GM18951 (cell line): ENCODE results near the gene FRMD4B.

Experiments used
- POLR2A ChIP-seq: IDR thresholded peaks from 4 replicates; pipeline ENCODE4 v1.6.1; 2011; ENCODE audit warnings: mild to moderate bottlenecking; ENCODE audit not compliant: insufficient read length, insufficient read depth; ENCODE audit errors: extremely low read depth
- in situ Hi-C: fragments of 300-500 bp; cut with MboI; formaldehyde crosslinking; loops from one replicate; pipeline ENCODE4 v1.12.0; 2022; ENCODE audit warnings: low sequenced_read_pairs, mixed read lengths, inconsistent platforms; ENCODE audit not compliant: unreplicated experiment

FRMD4B gene

GRCh38 chr3:69370156-69370883 is 15.6 kb downstream of the FRMD4B start:
- in situ Hi-C loops = no loop called here
- no peak for TF ChIP-seq POLR2A

GRCh38 chr3:69368129-69368741 is 17.7 kb downstream of the FRMD4B start:
- no peak for TF ChIP-seq POLR2A
- in situ Hi-C loops = no loop called here

GRCh38 chr3:69367586-69367985 is 18.3 kb downstream of the FRMD4B start:
- TF ChIP-seq POLR2A = no peak
- in situ Hi-C loops = no loop called here

DNA sequence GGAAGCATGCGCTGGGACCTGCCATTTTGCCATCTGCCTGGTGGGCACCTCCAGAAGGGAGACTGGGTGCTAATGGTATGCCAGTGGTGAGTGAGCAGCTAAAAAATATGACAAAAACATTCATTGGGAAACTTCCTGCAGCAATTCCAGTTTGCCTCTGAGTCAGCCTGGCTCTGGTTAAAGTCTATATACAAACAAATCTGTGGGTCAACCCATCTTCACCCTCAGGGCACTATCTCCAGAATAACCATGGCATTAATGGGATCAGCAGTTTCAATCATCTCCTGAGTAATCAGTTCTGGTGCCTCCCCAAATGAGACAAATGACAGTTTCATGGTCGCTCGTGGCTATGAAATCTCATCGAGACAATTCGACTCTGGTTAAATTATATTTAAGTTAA is 21.5 kb downstream of the FRMD4B start:
- no peak for TF ChIP-seq POLR2A
- in situ Hi-C loops = no loop called here

DNA sequence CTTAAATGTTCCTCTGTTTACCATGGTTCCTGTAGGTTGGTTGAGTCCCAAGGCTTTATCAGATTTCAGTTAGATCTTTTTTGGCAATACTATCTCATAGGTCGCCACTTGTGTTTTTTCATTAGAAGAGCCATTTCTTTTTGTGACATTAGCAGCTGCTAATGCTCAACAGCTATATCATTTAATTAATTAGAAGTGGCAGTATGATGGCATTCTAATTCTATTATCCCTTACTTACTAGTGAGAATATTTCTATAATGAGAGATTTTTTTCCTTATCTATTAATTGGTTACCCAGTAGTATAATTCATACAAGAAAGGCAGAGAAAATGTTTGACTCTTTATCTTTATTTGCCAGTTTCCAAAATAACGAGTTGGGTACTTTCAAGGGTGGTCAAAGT is 25.2 kb downstream of the FRMD4B start:
- TF ChIP-seq POLR2A = no peak
- in situ Hi-C loops = no loop called here

GRCh38 chr3:69359916-69360315 is 26.0 kb downstream of the FRMD4B start:
- in situ Hi-C loops = no loop called here
- no peak for TF ChIP-seq POLR2A

DNA sequence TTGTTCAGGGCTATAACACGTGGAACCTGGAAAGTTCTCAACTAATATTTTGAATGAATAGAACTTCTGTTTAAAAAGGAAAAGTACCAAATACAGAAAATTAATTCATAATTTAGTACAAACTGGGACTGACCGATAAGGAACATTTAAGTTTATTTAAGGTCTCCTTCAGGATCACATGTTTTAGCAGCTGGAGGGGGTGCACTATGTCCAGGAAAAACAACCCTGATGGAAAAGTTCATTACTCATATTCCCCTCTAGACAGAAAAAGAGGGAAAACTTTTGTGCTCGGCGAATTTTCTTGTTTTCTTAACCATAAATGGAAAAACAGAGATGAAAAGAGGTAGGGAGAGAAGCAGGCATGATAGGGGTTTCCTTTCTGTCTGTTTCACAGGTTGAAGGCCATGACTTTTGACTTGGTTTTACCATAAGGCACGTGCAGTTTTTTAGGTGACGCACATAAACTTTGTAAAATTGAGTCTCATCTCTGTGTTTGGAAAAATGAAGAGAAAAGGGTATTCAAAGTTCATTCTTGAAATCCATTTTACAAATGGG is 26.5 kb downstream of the FRMD4B start:
- in situ Hi-C loops = no loop called here
- TF ChIP-seq POLR2A = no peak

- in situ Hi-C loops = no loop called here
- TF ChIP-seq POLR2A = no peak
These were observed 28.7 kb downstream of the FRMD4B start for GRCh38 chr3:69357196-69357595.

DNA sequence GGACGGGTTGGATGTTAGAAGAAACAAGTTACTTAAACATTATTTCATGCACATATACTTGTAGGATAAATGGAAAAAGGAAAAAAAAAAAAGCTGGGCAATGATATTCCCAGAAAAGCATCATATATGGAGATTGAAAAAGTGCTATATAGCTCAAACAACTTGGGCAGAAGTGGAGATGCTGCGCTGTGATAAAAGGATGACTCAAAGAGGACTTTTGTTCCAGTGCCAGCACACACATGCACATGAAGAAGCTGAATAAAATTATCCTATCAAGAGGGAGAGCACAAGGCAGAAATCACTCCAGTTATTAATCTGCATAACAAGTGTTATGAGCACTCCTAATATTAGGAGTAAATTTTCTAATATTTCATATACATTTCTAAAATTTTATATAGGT is 30.9 kb downstream of the FRMD4B start:
- in situ Hi-C loops = no loop called here
- no peak for TF ChIP-seq POLR2A

- TF ChIP-seq POLR2A = no peak
These were observed 32.4 kb downstream of the FRMD4B start for GRCh38 chr3:69353503-69353902.

GRCh38 chr3:69353088-69353478 is 32.8 kb downstream of the FRMD4B start:
- no peak for TF ChIP-seq POLR2A
- in situ Hi-C loops = no loop called here

More at GRCh38 chr3:69353503-69353902, 32.4 kb downstream of the FRMD4B start:
- in situ Hi-C loops = no loop called here

DNA sequence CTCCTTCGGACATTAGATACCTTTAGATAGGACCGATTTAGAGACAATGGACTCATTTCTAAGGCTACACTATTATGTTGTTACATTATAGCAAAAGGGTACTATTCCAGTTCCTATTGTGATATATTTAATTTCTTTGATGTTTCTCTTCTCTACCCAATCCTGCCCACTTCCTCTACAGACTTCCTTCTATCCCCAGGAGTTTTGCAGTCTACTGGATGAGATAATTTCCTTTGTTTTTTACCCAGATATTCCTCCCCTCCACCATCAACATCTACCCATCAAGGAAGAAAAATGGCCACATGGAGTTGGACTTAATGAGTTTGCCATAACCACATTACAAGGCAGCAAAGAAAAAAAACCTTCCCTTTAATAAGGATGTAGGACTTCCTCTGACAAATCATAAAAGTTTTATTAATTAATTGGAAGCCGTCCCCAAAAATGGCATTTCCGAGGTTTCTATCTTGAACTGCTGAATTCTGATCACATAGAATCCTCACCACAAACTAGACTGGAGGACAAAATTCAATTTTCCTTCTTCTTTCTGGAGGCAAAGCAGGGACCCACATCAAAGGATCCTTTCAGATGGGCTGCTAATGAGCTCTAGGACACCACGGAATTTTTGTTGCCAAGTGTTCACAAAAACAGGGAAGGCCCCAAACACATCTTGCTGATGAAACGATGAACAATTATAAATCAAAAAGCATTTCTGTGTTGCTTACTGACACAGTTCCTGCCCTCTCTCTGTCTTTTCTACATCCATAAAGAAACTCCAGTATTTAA is 33.4 kb downstream of the FRMD4B start:
- in situ Hi-C loops = no loop called here
- no peak for TF ChIP-seq POLR2A

- in situ Hi-C loops = no loop called here
These were observed 42.0 kb downstream of the FRMD4B start for GRCh38 chr3:69343875-69344274.

More at GRCh38 chr3:69343875-69344274, 42.0 kb downstream of the FRMD4B start:
- TF ChIP-seq POLR2A = no peak
